Right forelimb (tissue), 1 donor: Measurements from ENCODE around the gene SFT2D2.

Experiments used
- DNase-seq: peaks from one replicate; pipeline ENCODE4 v3.0.0-alpha.2; 2018

The SFT2D2 gene

GRCh38 chr1:168223681-168224540 is 1.9 kb upstream of the SFT2D2 start:
- DNase-seq = no peak

GRCh38 chr1:168224991-168225390 is 813 bp upstream of the SFT2D2 start:
- no peak for DNase-seq

GRCh38 chr1:168227620-168228019 is 1.8 kb downstream of the SFT2D2 start:
- DNase-seq = no peak

- no peak for DNase-seq
Observed at GRCh38 chr1:168229893-168230292, 4.1 kb downstream of the SFT2D2 start.

GRCh38 chr1:168230709-168231108 is 4.9 kb downstream of the SFT2D2 start:
- DNase-seq = no peak

- no peak for DNase-seq
Observed at GRCh38 chr1:168234846-168235547, 9.2 kb downstream of the SFT2D2 start.

- DNase-seq = no peak
Observed at GRCh38 chr1:168235548-168235885, 9.7 kb downstream of the SFT2D2 start.

GRCh38 chr1:168235937-168236336 is 10.1 kb downstream of the SFT2D2 start:
- no peak for DNase-seq

GRCh38 chr1:168236836-168237611 is 11.2 kb downstream of the SFT2D2 start:
- no peak for DNase-seq

- no peak for DNase-seq
Observed at GRCh38 chr1:168243198-168243597, 17.4 kb downstream of the SFT2D2 start.

- DNase-seq = no peak
Observed at GRCh38 chr1:168243636-168244212, 17.9 kb downstream of the SFT2D2 start.

- no peak for DNase-seq
Observed at GRCh38 chr1:168245042-168245441, 19.2 kb downstream of the SFT2D2 start.

GRCh38 chr1:168246506-168246905 is 20.7 kb downstream of the SFT2D2 start:
- no peak for DNase-seq

GRCh38 chr1:168252204-168252733 is 26.5 kb downstream of the SFT2D2 start:
- DNase-seq = no peak

GRCh38 chr1:168256164-168256563 is 30.4 kb downstream of the SFT2D2 start:
- no peak for DNase-seq

- no peak for DNase-seq
Observed at GRCh38 chr1:168257397-168257796, 31.6 kb downstream of the SFT2D2 start.

GRCh38 chr1:168259567-168259966 is 33.8 kb downstream of the SFT2D2 start:
- no peak for DNase-seq

GRCh38 chr1:168260393-168260792 is 34.6 kb downstream of the SFT2D2 start:
- no peak for DNase-seq

- DNase-seq = no peak
Observed at GRCh38 chr1:168261390-168261789, 35.6 kb downstream of the SFT2D2 start.

GRCh38 chr1:168263130-168263529 is 37.3 kb downstream of the SFT2D2 start:
- DNase-seq = no peak

GRCh38 chr1:168264296-168264695 is 38.5 kb downstream of the SFT2D2 start:
- DNase-seq = no peak

GRCh38 chr1:168265596-168265995 is 39.8 kb downstream of the SFT2D2 start:
- DNase-seq = no peak

- no peak for DNase-seq
Observed at GRCh38 chr1:168266644-168267186, 40.9 kb downstream of the SFT2D2 start.
